Right kidney (tissue), 1 donor: ENCODE measurements around the gene LCN2.

Experiments used
- DNase-seq: peaks from one replicate; pipeline ENCODE4 v3.0.0-alpha.2; 2016

The LCN2 gene

GRCh38 chr9:128149951-128150593 is 819 bp downstream of the LCN2 start:
- no peak for DNase-seq

GRCh38 chr9:128150594-128151308 is 1.5 kb downstream of the LCN2 start:
- no peak for DNase-seq

GRCh38 chr9:128151309-128152132 is 2.3 kb downstream of the LCN2 start:
- no peak for DNase-seq

- no peak for DNase-seq
These were observed 3.1 kb downstream of the LCN2 start for GRCh38 chr9:128152133-128153059.

GRCh38 chr9:128153060-128153946 is 4.0 kb downstream of the LCN2 start:
- DNase-seq = no peak

GRCh38 chr9:128153947-128154695 is 4.9 kb downstream of the LCN2 start:
- no peak for DNase-seq

GRCh38 chr9:128155736-128156500 is 6.7 kb downstream of the LCN2 start:
- DNase-seq = no peak

- DNase-seq = no peak
These were observed 10.2 kb downstream of the LCN2 start for GRCh38 chr9:128159522-128159783.

GRCh38 chr9:128159784-128160602 is 10.7 kb downstream of the LCN2 start, which contains the start of gene BBLN:
Gene BBLN (plus strand): TSS chr9:128160265. CDS start chr9:128160408, 143 bp downstream.
- peak; percentile 90 for DNase-seq

GRCh38 chr9:128160603-128160987 is 11.3 kb downstream of the LCN2 start:
- DNase-seq = no peak

- DNase-seq = no peak
These were observed 12.1 kb downstream of the LCN2 start for GRCh38 chr9:128161215-128161902.

GRCh38 chr9:128162215-128163026 is 13.2 kb downstream of the LCN2 start:
- DNase-seq = no peak

- no peak for DNase-seq
These were observed 13.8 kb downstream of the LCN2 start for GRCh38 chr9:128163027-128163515.

GRCh38 chr9:128163523-128164306 is 14.5 kb downstream of the LCN2 start:
- no peak for DNase-seq

GRCh38 chr9:128164307-128164885 is 15.1 kb downstream of the LCN2 start:
- no peak for DNase-seq

GRCh38 chr9:128166169-128166568 is 16.9 kb downstream of the LCN2 start:
- DNase-seq = no peak
